Measurements from ENCODE around the gene RAMACL. TPM values are rescaled to one million over a fixed set of nuclear protein-coding genes. Genes with fewer than 3 reads are reported as not detected.
"Not testable (repeated sequence)": the region's sequence is repeated elsewhere in the genome, so short reads cannot be mapped to it uniquely, and the experiment has no call there.

RAMACL gene
- total and polyA plus RNA-seq, 2 experiments from 2014 or later, result 1.1 TPM

DNA sequence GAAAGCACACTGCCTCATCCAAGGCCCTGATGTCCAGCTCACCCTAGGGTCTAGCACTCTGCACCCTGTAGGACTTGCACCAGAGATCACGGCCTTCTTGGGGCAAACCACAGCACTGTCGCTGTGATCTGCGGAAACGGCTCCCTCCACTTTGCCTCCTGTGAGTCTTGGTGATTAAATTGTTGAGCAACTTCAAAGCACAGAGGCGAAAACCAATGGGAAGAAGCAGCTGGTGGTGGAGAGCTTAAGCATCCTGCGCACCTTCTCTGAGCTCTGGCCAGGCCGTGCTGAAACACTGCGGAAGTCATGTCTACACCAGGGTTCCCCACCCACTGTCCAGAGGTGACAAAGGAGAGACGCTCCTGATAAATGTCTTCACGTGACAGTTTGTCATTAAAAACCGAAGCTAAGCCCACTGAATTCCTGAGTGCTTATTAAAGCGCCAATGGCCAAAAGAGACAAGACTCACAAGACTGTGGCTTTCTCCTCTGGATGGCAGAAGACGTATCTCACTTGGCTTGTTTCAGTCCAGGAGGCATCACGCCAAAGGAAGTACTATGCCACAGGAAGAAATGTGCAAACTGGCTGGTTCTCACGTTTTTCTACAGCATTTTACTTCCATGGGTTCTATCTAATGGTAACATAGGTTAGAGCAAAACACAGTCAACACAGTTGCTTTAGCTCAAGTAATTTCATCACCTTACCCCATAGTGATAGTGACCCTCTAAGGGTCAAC is 3.1 kb downstream of the RAMACL start:
- peaks cover 12% of the 10 kb centered on the region for H3K79me2 ChIP-seq
- no peak for TF ChIP-seq CTCF (IDR thresholded peaks at IDR 0.05; ENCODE audit: poor library complexity)
- no peak for TF ChIP-seq EZH2 (IDR thresholded peaks at IDR 0.05; ENCODE audit: borderline replicate concordance)
- no peak for TF ChIP-seq EZH2phosphoT487 (IDR thresholded peaks at IDR 0.05; ENCODE audit: low read depth, severe bottlenecking, unreplicated experiment)
- WGBS (ENCODE audit: low lambda C conversion rate, missing lambda C conversion rate), result 88% methylated on average over 15 of the region's 15 CpGs

DNA sequence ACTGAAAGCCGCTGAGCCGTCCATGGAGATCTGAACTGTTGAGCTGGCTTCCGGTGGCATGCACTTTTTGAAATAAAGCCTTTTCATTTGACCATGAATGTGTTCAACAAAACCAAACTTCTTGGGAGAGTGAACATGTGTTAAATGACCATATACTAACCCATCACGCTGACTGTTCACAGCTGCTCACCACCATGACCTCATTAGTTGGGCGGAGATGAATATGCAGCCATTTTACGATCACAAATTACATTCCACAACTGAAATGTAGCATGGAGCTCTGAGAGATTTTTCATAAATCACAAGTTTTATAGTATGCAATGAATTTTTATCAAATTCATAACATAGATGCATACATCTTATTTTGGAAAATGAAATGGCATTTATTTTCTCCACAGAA is 4.2 kb downstream of the RAMACL start:
- DNase-seq (ENCODE audit: low spot score), result no peak
- Histone ChIP-seq H3K9me2 (replicated peaks; ENCODE audit: insufficient read depth) (no peaks in the 10 kb centered on the region), H4K20me1 (ENCODE audit: insufficient read depth, poor library complexity, severe bottlenecking) (no peaks in the 10 kb centered on the region), H2AFZ (no peak overlapping the region), H3K4me3 (no peak overlapping the region), H3K9me3 (ENCODE audit: low read depth) (no peaks in the 10 kb centered on the region), H3K79me2 (peaks cover 10% of the 10 kb centered on the region), H3K4me1 (ENCODE audit: insufficient read depth) (no peaks in the 10 kb centered on the region), H3K36me3 (replicated peaks; ENCODE audit: insufficient read depth, low read depth) (no peaks in the 10 kb centered on the region), H3K27me3 (no peaks in the 10 kb centered on the region), H3K27ac (no peak overlapping the region), H3K4me2 (no peak overlapping the region)
- no peak for TF ChIP-seq EZH2phosphoT487 (IDR thresholded peaks at IDR 0.05; ENCODE audit: low read depth, severe bottlenecking, unreplicated experiment)
- no peak for TF ChIP-seq EZH2 (IDR thresholded peaks at IDR 0.05; ENCODE audit: borderline replicate concordance)
- TF ChIP-seq CTCF (IDR thresholded peaks at IDR 0.05; ENCODE audit: poor library complexity), result no peak
- 95% methylated on average over 6 of the region's 6 CpGs for WGBS (ENCODE audit: low lambda C conversion rate, missing lambda C conversion rate)

More for the DNA sequence above, 3.1 kb downstream of the RAMACL start:
- Histone ChIP-seq H3K9me2 (replicated peaks; ENCODE audit: insufficient read depth) (no peaks in the 10 kb centered on the region), H3K9me3 (ENCODE audit: low read depth) (no peaks in the 10 kb centered on the region), H3K4me1 (ENCODE audit: insufficient read depth) (no peaks in the 10 kb centered on the region), H3K36me3 (replicated peaks; ENCODE audit: insufficient read depth, low read depth) (no peaks in the 10 kb centered on the region), H3K27ac (no peak overlapping the region), H2AFZ (no peak overlapping the region), H3K27me3 (no peaks in the 10 kb centered on the region), H3K4me3 (no peak overlapping the region), H4K20me1 (ENCODE audit: insufficient read depth, poor library complexity, severe bottlenecking) (no peaks in the 10 kb centered on the region), H3K4me2 (no peak overlapping the region)
- DNase-seq (ENCODE audit: low spot score), result no peak

- not testable (repeated sequence) for H3K36me3 ChIP-seq (replicated peaks; ENCODE audit: insufficient read depth, low read depth); H3K9me2 ChIP-seq (replicated peaks; ENCODE audit: insufficient read depth); DNase-seq (ENCODE audit: low spot score); H3K4me3 ChIP-seq; H3K4me2 ChIP-seq; H3K79me2 ChIP-seq; H3K27me3 ChIP-seq; H4K20me1 ChIP-seq (ENCODE audit: insufficient read depth, poor library complexity, severe bottlenecking); H3K4me1 ChIP-seq (ENCODE audit: insufficient read depth); H3K9me3 ChIP-seq (ENCODE audit: low read depth); H2AFZ ChIP-seq; H3K27ac ChIP-seq
- 94% methylated on average over 7 of the region's 8 CpGs for WGBS (ENCODE audit: low lambda C conversion rate, missing lambda C conversion rate)
Observed at GRCh38 chr6:166581801-166582200, 4.7 kb downstream of the RAMACL start.

GRCh38 chr6:166581091-166581511 is 5.4 kb downstream of the RAMACL start:
- H3K9me3 ChIP-seq (ENCODE audit: low read depth), result no peaks in the 10 kb centered on the region
- WGBS (ENCODE audit: low lambda C conversion rate, missing lambda C conversion rate), result 93% methylated on average over 11 of the region's 11 CpGs

More at GRCh38 chr6:166581091-166581511, 5.4 kb downstream of the RAMACL start:
- H3K27me3 ChIP-seq, result no peaks in the 10 kb centered on the region
- no peaks in the 10 kb centered on the region for H4K20me1 ChIP-seq (ENCODE audit: insufficient read depth, poor library complexity, severe bottlenecking)
- H3K4me1 ChIP-seq (ENCODE audit: insufficient read depth), result no peaks in the 10 kb centered on the region
- H3K27ac ChIP-seq, result no peak overlapping the region
- peaks cover 6% of the 10 kb centered on the region for H3K79me2 ChIP-seq
- TF ChIP-seq EZH2 (IDR thresholded peaks at IDR 0.05; ENCODE audit: borderline replicate concordance), result no peak
- no peak for TF ChIP-seq CTCF (IDR thresholded peaks at IDR 0.05; ENCODE audit: poor library complexity)
- no peak for TF ChIP-seq EZH2phosphoT487 (IDR thresholded peaks at IDR 0.05; ENCODE audit: low read depth, severe bottlenecking, unreplicated experiment)
- H3K9me2 ChIP-seq (replicated peaks; ENCODE audit: insufficient read depth), result no peaks in the 10 kb centered on the region
- H3K4me2 ChIP-seq, result no peak overlapping the region
- no peaks in the 10 kb centered on the region for H3K36me3 ChIP-seq (replicated peaks; ENCODE audit: insufficient read depth, low read depth)
- no peak overlapping the region for H3K4me3 ChIP-seq
- H2AFZ ChIP-seq, result no peak overlapping the region
- no peak for DNase-seq (ENCODE audit: low spot score)
